Measurements from ENCODE around the gene SNX32. TPM values are rescaled to one million over a fixed set of nuclear protein-coding genes. Genes with fewer than 3 reads are reported as not detected.

Gene SNX32
- total RNA-seq, 2 experiments from 2014 or later: 0.44 to 1.6 TPM

GRCh38 chr11:65859095-65859811 is 25.5 kb downstream of the SNX32 start:
- Mint-ChIP-seq H3K4me1 (ENCODE audit: low read depth) (peaks cover 59% of the 10 kb centered on the region), H3K27me3 (ENCODE audit: low read depth) (no peaks in the 10 kb centered on the region), H3K4me3 (peak overlapping the region; percentile 89), H3K9me3 (ENCODE audit: insufficient read depth) (no peaks in the 10 kb centered on the region), H3K27ac (peak overlapping the region; percentile 97), H3K36me3 (ENCODE audit: low read depth) (peaks cover 68% of the 10 kb centered on the region)
- POLR2A ChIA-PET: interaction anchor here (0.6 to 15.9 kb wide), 23 partner anchors 10 to 362 kb away, joined by 3 to 305 read pairs (median 4); partner anchors contain the start of genes AP5B1, BANF1, C11orf68 and CCDC85B
- CTCF ChIA-PET: interaction anchor here (0.6 to 18.4 kb wide), 33 partner anchors 11 to 408 kb away, joined by 3 to 584 read pairs (median 5); partner anchors contain the start of genes BANF1, CCDC85B, CTSW and EIF1AD
- peak; percentile 72 for ATAC-seq
- peak; percentile 100 for DNase-seq

- ATAC-seq (peak; percentile 1), DNase-seq (no peak)
- H3K27ac Mint-ChIP-seq: peak overlapping the region; percentile 97
- H3K4me3 Mint-ChIP-seq: peak overlapping the region; percentile 89
- ChIA-PET CTCF (interaction anchor here (0.7 to 18.4 kb wide), 37 partner anchors 10 to 408 kb away, joined by 3 to 584 read pairs (median 4); partner anchors contain the start of genes BANF1, CCDC85B, CTSW and EIF1AD), POLR2A (interaction anchor here (0.6 to 15.9 kb wide), 25 partner anchors 10 to 363 kb away, joined by 3 to 305 read pairs (median 3); partner anchors contain the start of genes AP5B1, BANF1, C11orf68 and CCDC85B)
- H3K9me3 Mint-ChIP-seq (ENCODE audit: insufficient read depth): no peaks in the 10 kb centered on the region
- H3K27me3 Mint-ChIP-seq (ENCODE audit: low read depth): no peaks in the 10 kb centered on the region
- peaks cover 54% of the 10 kb centered on the region for H3K4me1 Mint-ChIP-seq (ENCODE audit: low read depth)
- H3K36me3 Mint-ChIP-seq (ENCODE audit: low read depth): peaks cover 62% of the 10 kb centered on the region
Observed at GRCh38 chr11:65859812-65860277, 26.1 kb downstream of the SNX32 start.

GRCh38 chr11:65860278-65861164 is 26.8 kb downstream of the SNX32 start, which contains the start of gene MUS81:
Gene MUS81 (plus strand): TSS chr11:65860433. CDS start chr11:65860754, 321 bp downstream.
- Mint-ChIP-seq H3K4me3 (peak within 1 kb of the TSS; percentile 89), H3K36me3 (ENCODE audit: low read depth) (peaks cover 64% of the 10 kb centered on the region), H3K27ac (peak within 1 kb of the TSS; percentile 97), H3K27me3 (ENCODE audit: low read depth) (no peaks in the 10 kb centered on the region), H3K4me1 (ENCODE audit: low read depth) (peaks cover 53% of the 10 kb centered on the region), H3K9me3 (ENCODE audit: insufficient read depth) (no peaks in the 10 kb centered on the region)
- POLR2A ChIA-PET: interaction anchor here (0.6 to 15.9 kb wide), 22 partner anchors 11 to 363 kb away, joined by 3 to 305 read pairs (median 4); partner anchors contain the start of genes AP5B1, BANF1, CCDC85B and CTSW
- ATAC-seq (peak; percentile 34), DNase-seq (peak; percentile 98)
- CTCF ChIA-PET: interaction anchor here (0.7 to 18.4 kb wide), 37 partner anchors 10 to 407 kb away, joined by 3 to 584 read pairs (median 4); partner anchors contain the start of genes BANF1, CCDC85B, CTSW and EIF1AD

GRCh38 chr11:65861165-65861505 is 27.4 kb downstream of the SNX32 start:
- ChIA-PET POLR2A (interaction anchor here (0.7 to 15.9 kb wide), 6 partner anchors 10 to 208 kb away, joined by 3 to 305 read pairs (median 4); partner anchors contain the start of genes CCDC85B, CTSW, EFEMP2 and FIBP), CTCF (interaction anchor here (1.2 to 18.4 kb wide), 9 partner anchors 9 to 149 kb away, joined by 3 to 584 read pairs (median 18); partner anchors contain the start of genes BANF1, CCDC85B, CTSW and EIF1AD)
- Mint-ChIP-seq H3K9me3 (ENCODE audit: insufficient read depth) (no peaks in the 10 kb centered on the region), H3K4me3 (peak overlapping the region; percentile 89), H3K36me3 (ENCODE audit: low read depth) (peaks cover 61% of the 10 kb centered on the region), H3K4me1 (ENCODE audit: low read depth) (peaks cover 47% of the 10 kb centered on the region), H3K27ac (peak overlapping the region; percentile 97), H3K27me3 (ENCODE audit: low read depth) (no peaks in the 10 kb centered on the region)
- ATAC-seq (no peak), DNase-seq (no peak)

GRCh38 chr11:65861533-65862183 is 27.9 kb downstream of the SNX32 start:
- H3K36me3 Mint-ChIP-seq (ENCODE audit: low read depth): peaks cover 58% of the 10 kb centered on the region
- CTCF ChIA-PET: interaction anchor here (1.2 to 18.4 kb wide), 7 partner anchors 9 to 150 kb away, joined by 4 to 584 read pairs (median 25); partner anchors contain the start of genes BANF1, CCDC85B, CTSW and EIF1AD
- peak overlapping the region; percentile 97 for H3K27ac Mint-ChIP-seq

GRCh38 chr11:65862191-65862735 is 28.5 kb downstream of the SNX32 start:
- Mint-ChIP-seq H3K27me3 (ENCODE audit: low read depth) (no peaks in the 10 kb centered on the region), H3K36me3 (ENCODE audit: low read depth) (peaks cover 59% of the 10 kb centered on the region), H3K4me3 (peak overlapping the region; percentile 89), H3K9me3 (ENCODE audit: insufficient read depth) (no peaks in the 10 kb centered on the region), H3K4me1 (ENCODE audit: low read depth) (peaks cover 41% of the 10 kb centered on the region), H3K27ac (peak overlapping the region; percentile 64)
- no peak for ATAC-seq
- ChIA-PET POLR2A (interaction anchor here (7.6 to 15.9 kb wide), 2 partner anchors 9 to 23 kb away, joined by 143 to 305 read pairs; partner anchors contain the start of genes CCDC85B, CTSW, EFEMP2 and FIBP), CTCF (interaction anchor here (18.4 kb wide), 1 partner anchor 23 kb away, joined by 584 read pairs; the partner anchor contains the start of genes CCDC85B, CTSW and FIBP)
- DNase-seq: no peak

More at GRCh38 chr11:65861533-65862183, 27.9 kb downstream of the SNX32 start:
- ATAC-seq (no peak), DNase-seq (no peak)
- Mint-ChIP-seq H3K4me1 (ENCODE audit: low read depth) (peaks cover 42% of the 10 kb centered on the region), H3K4me3 (peak overlapping the region; percentile 89), H3K27me3 (ENCODE audit: low read depth) (no peaks in the 10 kb centered on the region), H3K9me3 (ENCODE audit: insufficient read depth) (no peaks in the 10 kb centered on the region)
- POLR2A ChIA-PET: interaction anchor here (0.6 to 15.9 kb wide), 4 partner anchors 10 to 190 kb away, joined by 3 to 305 read pairs (median 74); partner anchors contain the start of genes CCDC85B, CTSW, EFEMP2 and FIBP

- peak overlapping the region; percentile 64 for H3K27ac Mint-ChIP-seq
- CTCF ChIA-PET: interaction anchor here (18.4 kb wide), 1 partner anchor 22 kb away, joined by 584 read pairs; the partner anchor contains the start of genes CCDC85B, CTSW and FIBP
- no peaks in the 10 kb centered on the region for H3K9me3 Mint-ChIP-seq (ENCODE audit: insufficient read depth)
- DNase-seq (no peak), ATAC-seq (no peak)
- H3K27me3 Mint-ChIP-seq (ENCODE audit: low read depth): no peaks in the 10 kb centered on the region
- POLR2A ChIA-PET: interaction anchor here (7.6 kb wide), 1 partner anchor 8 kb away, joined by 143 read pairs; the partner anchor contains the start of gene EFEMP2
- peaks cover 46% of the 10 kb centered on the region for H3K4me1 Mint-ChIP-seq (ENCODE audit: low read depth)
- H3K36me3 Mint-ChIP-seq (ENCODE audit: low read depth): peaks cover 66% of the 10 kb centered on the region
- peak overlapping the region; percentile 89 for H3K4me3 Mint-ChIP-seq
Observed at GRCh38 chr11:65862941-65863888, 29.5 kb downstream of the SNX32 start.

DNA sequence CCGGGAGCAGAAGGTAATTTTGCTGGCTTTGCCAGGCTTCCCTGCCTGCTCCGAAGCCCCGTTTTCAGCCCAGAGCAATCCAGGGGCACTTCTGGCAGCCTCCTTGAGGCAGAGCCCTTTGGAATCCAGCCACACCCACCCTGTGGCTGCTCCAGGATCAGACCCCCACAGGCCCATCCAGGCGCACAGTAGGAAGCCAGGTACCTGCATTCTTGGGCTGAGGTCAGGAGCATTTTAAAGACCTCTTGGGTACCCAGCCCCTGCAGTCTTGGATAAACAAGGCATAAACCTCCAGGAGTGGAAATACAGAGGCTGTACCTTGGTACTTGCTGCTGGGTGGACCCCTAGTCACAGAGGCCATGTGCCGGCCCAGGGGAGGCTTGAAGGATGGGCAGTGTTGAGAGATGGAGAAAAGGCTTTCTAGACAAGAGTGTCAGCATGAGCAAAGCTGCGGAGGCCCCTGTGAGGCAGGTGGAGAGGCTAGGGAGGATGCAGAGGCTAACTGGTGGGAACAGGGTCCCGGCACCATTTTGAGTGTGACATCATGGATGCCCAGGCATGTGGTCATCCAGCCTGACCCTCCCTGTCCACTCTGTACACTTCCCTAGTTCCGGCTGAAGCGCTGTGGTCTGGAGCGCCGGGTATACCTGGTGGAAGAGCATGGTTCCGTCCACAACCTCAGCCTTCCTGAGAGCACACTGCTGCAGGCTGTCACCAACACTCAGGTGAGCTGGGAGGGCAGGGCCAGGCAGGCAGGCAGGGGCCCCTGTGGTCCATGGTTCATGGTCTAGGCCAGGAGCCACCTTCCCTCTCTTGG is 30.3 kb downstream of the SNX32 start:
- Mint-ChIP-seq H3K27ac (no peak overlapping the region), H3K36me3 (ENCODE audit: low read depth) (peaks cover 66% of the 10 kb centered on the region), H3K4me1 (ENCODE audit: low read depth) (peaks cover 44% of the 10 kb centered on the region), H3K4me3 (no peak overlapping the region), H3K27me3 (ENCODE audit: low read depth) (no peaks in the 10 kb centered on the region), H3K9me3 (ENCODE audit: insufficient read depth) (no peaks in the 10 kb centered on the region)
- POLR2A ChIA-PET: interaction anchor here (7.6 kb wide), 1 partner anchor 7 kb away, joined by 143 read pairs; the partner anchor contains the start of gene EFEMP2
- DNase-seq (no peak), ATAC-seq (no peak)
- CTCF ChIA-PET: interaction anchor here (18.4 kb wide), 1 partner anchor 21 kb away, joined by 584 read pairs; the partner anchor contains the start of genes CCDC85B, CTSW and FIBP
